Activated CD8-positive, alpha-beta T cell treated with anti-CD3 and anti-CD28 coated beads for 36 hours (primary cell): Measurements from ENCODE around the gene BNC2. TPM values are rescaled to one million over a fixed set of nuclear protein-coding genes. Genes with fewer than 3 reads are reported as not detected.

Experiments used
- ATAC-seq: fragments of 200-7000 bp; cut with Tn5 transposase; one replicate; pipeline ENCODE4 v1.10.0; 2021; ENCODE audit warnings: mild to moderate bottlenecking, moderate library complexity
- CTCF ChIA-PET: fragments of 350-600 bp; sonication (Branson Sonifier 250); formaldehyde crosslinking; loops from one replicate; lab custom pipeline; 2021; ENCODE audit warnings: antibody characterized with exemption; lab: Charles Lee
- POLR2A ChIA-PET: fragments of 350-600 bp; sonication (Branson Sonifier 250); formaldehyde crosslinking; loops from one replicate; lab custom pipeline; 2021; ENCODE audit warnings: antibody characterized with exemption; lab: Charles Lee
- DNase-seq: peaks from one replicate; pipeline ENCODE4 v3.0.0-alpha.2; 2020
- H3K27ac Mint-ChIP-seq: one replicate; pipeline ENCODE4 v1.8.0; 2021; ENCODE audit warnings: mild to moderate bottlenecking, mixed read lengths
- H3K27me3 Mint-ChIP-seq: one replicate; pipeline ENCODE4 v1.8.0; 2021; ENCODE audit warnings: mixed read lengths
- H3K36me3 Mint-ChIP-seq: one replicate; pipeline ENCODE4 v1.8.0; 2021; ENCODE audit warnings: low read depth, mixed read lengths
- H3K4me1 Mint-ChIP-seq: one replicate; pipeline ENCODE4 v1.8.0; 2021; ENCODE audit warnings: low read depth, mixed read lengths
- H3K4me3 Mint-ChIP-seq: one replicate; pipeline ENCODE4 v1.8.0; 2021; ENCODE audit warnings: mild to moderate bottlenecking, moderate library complexity, mixed read lengths
- H3K9me3 Mint-ChIP-seq: one replicate; pipeline ENCODE4 v1.8.0; 2021; ENCODE audit warnings: mixed read lengths
- CTCF ChIP-seq: fragments of 200-600 bp; IDR thresholded peaks from one replicate; pipeline ENCODE4 v1.8.0; 2022; ENCODE audit warnings: antibody characterized with exemption, mild to moderate bottlenecking
- intact Hi-C: fragments of 100-400 bp; cut with micrococcal nuclease; formaldehyde crosslinking; loops from one replicate; pipeline ENCODE4 v1.10.0; 2022
- total RNA-seq, 2 experiments: library from RNA; stranded (reverse); gene quantifications; one replicate each; pipeline ENCODE4 v1.2.3, GENCODE V29; 2021

The BNC2 gene
- total RNA-seq, 2 experiments from 2014 or later: not detected

GRCh38 chr9:16410601-16411280 is 459.7 kb downstream of the BNC2 start:
- no peaks in the 10 kb centered on the region for H3K36me3 Mint-ChIP-seq
- ATAC-seq: no peak
- CTCF ChIA-PET: no interaction called here
- no peak for TF ChIP-seq CTCF
- intact Hi-C loops: no loop called here
- H3K4me3 Mint-ChIP-seq: no peak overlapping the region
- no peaks in the 10 kb centered on the region for H3K27me3 Mint-ChIP-seq
- POLR2A ChIA-PET: no interaction called here
- H3K27ac Mint-ChIP-seq: no peak overlapping the region
- H3K4me1 Mint-ChIP-seq: no peaks in the 10 kb centered on the region
- no peak for DNase-seq
- no peaks in the 10 kb centered on the region for H3K9me3 Mint-ChIP-seq

GRCh38 chr9:16407617-16408016 is 462.9 kb downstream of the BNC2 start:
- no peak overlapping the region for H3K4me3 Mint-ChIP-seq
- CTCF ChIA-PET: no interaction called here
- POLR2A ChIA-PET: interaction anchor here (0.8 kb wide), 1 partner anchor 121 kb away, joined by 3 read pairs; no protein-coding TSS in a partner anchor
- H3K36me3 Mint-ChIP-seq: no peaks in the 10 kb centered on the region
- H3K27ac Mint-ChIP-seq: no peak overlapping the region
- no peaks in the 10 kb centered on the region for H3K4me1 Mint-ChIP-seq
- TF ChIP-seq CTCF: no peak
- intact Hi-C loops: no loop called here
- H3K9me3 Mint-ChIP-seq: no peaks in the 10 kb centered on the region
- ATAC-seq: no peak
- H3K27me3 Mint-ChIP-seq: no peaks in the 10 kb centered on the region
- DNase-seq: no peak

- ATAC-seq: no peak
- intact Hi-C loops: no loop called here
- Mint-ChIP-seq H3K27ac (no peak overlapping the region), H3K4me1 (peaks cover under 1% of the 10 kb centered on the region), H3K36me3 (no peaks in the 10 kb centered on the region), H3K4me3 (no peak overlapping the region), H3K27me3 (no peaks in the 10 kb centered on the region), H3K9me3 (no peaks in the 10 kb centered on the region)
- ChIA-PET POLR2A (no interaction called here), CTCF (no interaction called here)
- no peak for TF ChIP-seq CTCF
- no peak for DNase-seq
Measured at GRCh38 chr9:16406526-16407225, 463.8 kb downstream of the BNC2 start.

GRCh38 chr9:16405421-16405820 is 465.0 kb downstream of the BNC2 start:
- CTCF ChIA-PET: no interaction called here
- Mint-ChIP-seq H3K4me1 (peaks cover 3% of the 10 kb centered on the region), H3K4me3 (no peak overlapping the region)

More at GRCh38 chr9:16405421-16405820, 465.0 kb downstream of the BNC2 start:
- no peaks in the 10 kb centered on the region for H3K27me3 Mint-ChIP-seq
- no peak overlapping the region for H3K27ac Mint-ChIP-seq
- no peaks in the 10 kb centered on the region for H3K9me3 Mint-ChIP-seq
- TF ChIP-seq CTCF: no peak
- ATAC-seq (no peak), DNase-seq (no peak)
- intact Hi-C loops: no loop called here
- no peaks in the 10 kb centered on the region for H3K36me3 Mint-ChIP-seq
- POLR2A ChIA-PET: no interaction called here
